Tibial artery (tissue), 4 donors: ENCODE results near the gene CYFIP2.
A peak's percentile ranks its signal among the peaks of the same experiment; 100 is the strongest.

ENCODE experiments used
- DNase-seq, 2 donors: peaks; one replicate each; pipeline ENCODE4 v3.0.0-alpha.2; 2019
- H3K27ac ChIP-seq, 2 donors: fragments of 200-600 bp; sonication (generic) in 1 of 2; 1 replicate in 1 of 2; 2 replicates in 1 of 2; pipeline ENCODE4 v1.5.1; 2018 to 2019; ENCODE audit warnings: mild to moderate bottlenecking in 1 of 2
- H3K27me3 ChIP-seq, 2 donors: fragments of 200-600 bp; sonication (generic) in 1 of 2; one replicate each; pipeline versions ENCODE4 v1.5.1 to v1.6.0; 2016 to 2019
- H3K36me3 ChIP-seq, 3 donors: fragments of 200-600 bp; sonication (generic) in 2 of 3; one replicate each; pipeline ENCODE4 v1.5.1; 2016 to 2019; ENCODE audit warnings: mild to moderate bottlenecking in 2 of 3
- H3K4me1 ChIP-seq, 4 donors: fragments of 200-600 bp; sonication (generic) in 2 of 4; 1 replicate in 3 of 4; 2 replicates in 1 of 4; pipeline ENCODE4 v1.5.1; 2016 to 2019
- H3K4me3 ChIP-seq, 2 donors: fragments of 200-600 bp; sonication (generic) in 1 of 2; 1 replicate in 1 of 2; 2 replicates in 1 of 2; pipeline ENCODE4 v1.5.1; 2018 to 2019; ENCODE audit warnings: mild to moderate bottlenecking in 2 of 2
- H3K9me3 ChIP-seq, 3 donors: fragments of 200-600 bp; sonication (generic) in 1 of 3; one replicate each; pipeline ENCODE4 v1.5.1; 2016 to 2019
- intact Hi-C: fragments of 100-400 bp; cut with DNase I; formaldehyde crosslinking; loops from one replicate; pipeline ENCODE4 v1.15.0; 2023; ENCODE audit warnings: low total_unique reads
- TF ChIP-seq, protein P1 (sequence below), 2 experiments: fragments of 200-600 bp in 1 of 2; fragments of 450-650 bp in 1 of 2; IDR thresholded peaks; one replicate each; pipeline ENCODE4 v1.5.1; 2017 to 2019; ENCODE audit warnings: antibody characterized with exemption in 2 of 2, mild to moderate bottlenecking in 1 of 2, moderate library complexity in 1 of 2

Gene CYFIP2

DNA sequence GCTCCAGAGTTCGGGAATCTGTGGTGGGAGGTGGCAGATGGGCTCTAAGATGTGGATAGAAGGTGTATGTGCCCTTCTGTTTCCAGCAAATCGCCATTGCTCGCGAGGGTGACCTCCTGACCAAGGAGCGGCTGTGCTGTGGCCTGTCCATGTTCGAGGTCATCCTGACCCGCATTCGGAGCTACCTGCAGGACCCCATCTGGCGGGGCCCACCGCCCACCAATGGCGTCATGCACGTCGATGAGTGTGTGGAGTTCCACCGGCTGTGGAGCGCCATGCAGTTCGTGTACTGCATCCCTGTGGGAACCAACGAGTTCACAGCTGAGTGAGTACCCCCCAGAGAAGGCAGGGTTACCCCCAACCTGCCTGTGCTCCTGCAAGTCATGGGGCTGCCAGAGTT lies 123.2 kb downstream of the CYFIP2 start:
- Histone ChIP-seq H3K27ac (peak overlapping the region in 1 of 2 donors; percentile 92), H3K4me1 (peaks cover 0 to 71% (median 27%) of the 10 kb centered on the region in 4 donors), H3K4me3 (no peak overlapping the region), H3K9me3 (no peaks in the 10 kb centered on the region), H3K27me3 (no peaks in the 10 kb centered on the region), H3K36me3 (peaks cover 19 to 31% (median 27%) of the 10 kb centered on the region in 3 donors)
- intact Hi-C loops: no loop called here
- TF ChIP-seq, protein P1, sequence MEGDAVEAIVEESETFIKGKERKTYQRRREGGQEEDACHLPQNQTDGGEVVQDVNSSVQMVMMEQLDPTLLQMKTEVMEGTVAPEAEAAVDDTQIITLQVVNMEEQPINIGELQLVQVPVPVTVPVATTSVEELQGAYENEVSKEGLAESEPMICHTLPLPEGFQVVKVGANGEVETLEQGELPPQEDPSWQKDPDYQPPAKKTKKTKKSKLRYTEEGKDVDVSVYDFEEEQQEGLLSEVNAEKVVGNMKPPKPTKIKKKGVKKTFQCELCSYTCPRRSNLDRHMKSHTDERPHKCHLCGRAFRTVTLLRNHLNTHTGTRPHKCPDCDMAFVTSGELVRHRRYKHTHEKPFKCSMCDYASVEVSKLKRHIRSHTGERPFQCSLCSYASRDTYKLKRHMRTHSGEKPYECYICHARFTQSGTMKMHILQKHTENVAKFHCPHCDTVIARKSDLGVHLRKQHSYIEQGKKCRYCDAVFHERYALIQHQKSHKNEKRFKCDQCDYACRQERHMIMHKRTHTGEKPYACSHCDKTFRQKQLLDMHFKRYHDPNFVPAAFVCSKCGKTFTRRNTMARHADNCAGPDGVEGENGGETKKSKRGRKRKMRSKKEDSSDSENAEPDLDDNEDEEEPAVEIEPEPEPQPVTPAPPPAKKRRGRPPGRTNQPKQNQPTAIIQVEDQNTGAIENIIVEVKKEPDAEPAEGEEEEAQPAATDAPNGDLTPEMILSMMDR (IDR thresholded peaks at IDR 0.05): no peak
- no peak for DNase-seq

GRCh38 chr5:157390133-157390532 lies 124.2 kb downstream of the CYFIP2 start:
- no peak for DNase-seq
- Histone ChIP-seq H3K27ac (peak overlapping the region; percentile 44 to 60), H3K27me3 (no peaks in the 10 kb centered on the region), H3K9me3 (no peaks in the 10 kb centered on the region), H3K4me3 (no peak overlapping the region), H3K36me3 (peaks cover 19 to 31% (median 27%) of the 10 kb centered on the region in 3 donors), H3K4me1 (peaks cover 0 to 65% (median 27%) of the 10 kb centered on the region in 4 donors)
- TF ChIP-seq, protein P1 (IDR thresholded peaks at IDR 0.05): no peak
- intact Hi-C loops: loop anchor here (10.0 kb wide), 1 partner anchor 185 kb away; the partner anchor contains the start of gene ADAM19

- peak overlapping the region; percentile 44 to 60 for H3K27ac ChIP-seq
- DNase-seq: no peak
- peaks cover 19 to 31% (median 27%) of the 10 kb centered on the region in 3 donors for H3K36me3 ChIP-seq
- no peaks in the 10 kb centered on the region for H3K9me3 ChIP-seq
- no peak overlapping the region for H3K4me3 ChIP-seq
- H3K27me3 ChIP-seq: no peaks in the 10 kb centered on the region
- peaks cover 0 to 60% (median 26%) of the 10 kb centered on the region in 4 donors for H3K4me1 ChIP-seq
- TF ChIP-seq, protein P1 (IDR thresholded peaks at IDR 0.05): no peak
- intact Hi-C loops: loop anchor here (10.0 kb wide), 1 partner anchor 184 kb away; the partner anchor contains the start of gene ADAM19
These were observed 124.8 kb downstream of the CYFIP2 start for GRCh38 chr5:157390551-157391297.

DNA sequence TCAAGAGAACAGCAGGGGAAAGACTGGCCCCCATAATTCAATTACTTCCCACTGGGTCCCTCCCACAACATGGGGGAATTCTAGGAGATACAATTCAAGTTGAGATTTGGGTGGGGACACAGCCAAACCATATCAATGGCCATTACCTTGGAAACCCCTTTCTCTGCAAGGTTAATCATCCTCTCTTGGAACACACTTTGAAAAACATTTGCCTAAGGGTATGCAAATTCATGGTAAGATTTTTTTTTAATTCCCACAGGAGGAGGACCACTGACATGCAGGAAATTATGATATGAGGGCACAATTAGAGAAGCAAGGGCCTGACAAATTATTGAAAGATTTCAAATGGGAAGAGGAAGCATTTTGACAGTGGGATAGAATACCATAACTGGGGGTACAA lies 132.4 kb downstream of the CYFIP2 start:
- no peak overlapping the region for H3K4me3 ChIP-seq
- intact Hi-C loops: loop anchor here (10.0 kb wide), 1 partner anchor 176 kb away; the partner anchor contains the start of gene ADAM19
- peaks cover 2 to 5% (median 4%) of the 10 kb centered on the region in 3 donors for H3K36me3 ChIP-seq
- DNase-seq: no peak
- H3K4me1 ChIP-seq: peaks cover 0 to 4% (median 0%) of the 10 kb centered on the region in 4 donors
- no peak overlapping the region for H3K27ac ChIP-seq
- H3K9me3 ChIP-seq: no peaks in the 10 kb centered on the region
- H3K27me3 ChIP-seq: no peaks in the 10 kb centered on the region
- TF ChIP-seq, protein P1 (IDR thresholded peaks at IDR 0.05): no peak

DNA sequence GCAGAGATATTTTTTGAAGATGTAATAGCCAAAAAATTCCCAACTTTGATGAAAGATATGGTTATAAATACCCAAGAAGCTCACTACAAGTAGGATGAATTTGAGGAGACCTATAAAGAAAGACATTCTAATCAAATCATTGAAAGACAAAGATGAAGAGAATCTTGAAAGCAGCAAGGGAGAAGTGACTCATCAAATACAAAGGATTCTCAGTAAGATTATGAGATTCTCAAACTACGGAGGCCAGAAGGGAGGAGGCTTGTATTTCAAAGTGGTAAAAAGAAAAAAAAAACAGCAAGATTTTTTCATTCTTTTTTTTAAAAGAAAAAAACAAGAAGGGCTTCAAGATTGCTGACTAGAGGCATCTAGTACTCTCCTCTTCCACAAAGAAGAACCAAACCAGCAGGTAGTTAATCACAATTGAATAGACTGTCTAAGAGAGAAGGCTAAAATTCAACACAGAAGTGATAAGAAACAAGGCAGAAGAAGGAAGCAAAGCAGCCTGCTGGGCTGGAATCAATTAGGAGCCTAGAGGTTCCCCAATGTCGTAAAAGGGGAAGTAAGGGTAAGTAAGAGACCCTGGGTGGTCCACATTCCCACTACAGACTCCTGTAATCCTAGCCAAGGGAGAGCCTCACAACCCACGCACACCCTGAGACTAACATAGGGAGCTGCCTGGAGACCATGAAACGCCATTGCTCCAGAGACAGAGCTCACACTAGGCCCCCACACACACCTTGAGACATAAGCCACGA lies 135.0 kb downstream of the CYFIP2 start:
- Histone ChIP-seq H3K36me3 (no peaks in the 10 kb centered on the region), H3K9me3 (peaks cover 0 to 6% (median 3%) of the 10 kb centered on the region in 3 donors), H3K4me3 (no peak overlapping the region), H3K27me3 (no peaks in the 10 kb centered on the region), H3K4me1 (no peaks in the 10 kb centered on the region), H3K27ac (no peak overlapping the region)
- DNase-seq: no peak
- intact Hi-C loops: no loop called here
- TF ChIP-seq, protein P1 (IDR thresholded peaks at IDR 0.05): no peak
